HG03571 (cell line): ENCODE data around the gene HACL1.

Experiments used
- ATAC-seq: cut with Tn5 transposase; IDR thresholded peaks from one replicate; pipeline ENCODE4 v1.9.1; 2021; ENCODE audit not compliant: unreplicated experiment

Gene HACL1

GRCh38 chr3:15601399-15602145 lies at the start of gene HACL1, which contains the start of gene BTD:
Gene HACL1 (minus strand): TSS chr3:15601569. CDS start chr3:15601463, 106 bp downstream.
Gene BTD (plus strand): TSS chr3:15601745. CDS start chr3:15635440, 33,695 bp downstream.
- peak; percentile 93 for ATAC-seq

- ATAC-seq: no peak
Observed at GRCh38 chr3:15649858-15650257, 48.5 kb upstream of the HACL1 start.

GRCh38 chr3:15649341-15649740 lies 48.0 kb upstream of the HACL1 start:
- ATAC-seq: no peak

DNA sequence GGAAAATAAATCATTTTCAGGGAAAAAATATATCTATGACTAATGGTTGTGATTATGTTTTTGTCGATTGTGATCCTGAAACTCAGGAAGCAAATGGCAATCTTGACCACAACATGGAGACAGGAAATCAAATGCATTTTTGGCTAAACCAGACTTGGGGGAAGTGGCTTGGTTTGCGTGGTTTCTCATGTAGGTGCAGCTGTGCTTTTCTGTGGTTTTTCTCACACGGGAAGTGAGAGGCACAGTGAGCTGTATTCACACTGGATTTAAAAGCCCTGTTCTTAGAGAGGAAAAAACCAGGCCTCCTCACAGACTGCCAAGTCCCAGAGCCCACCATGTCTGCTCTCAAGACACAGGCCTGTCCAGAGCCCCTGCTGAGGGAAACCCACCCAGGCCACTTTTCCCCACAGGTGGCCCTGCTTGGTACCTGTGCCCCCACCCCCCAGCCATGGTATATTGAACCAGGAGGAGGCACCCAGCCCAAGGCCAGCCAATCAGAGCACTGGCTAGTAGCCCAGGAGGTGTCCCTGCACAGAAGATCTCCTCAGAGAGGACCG lies 46.3 kb upstream of the HACL1 start:
- ATAC-seq: peak; percentile 94

- ATAC-seq: peak; percentile 11
Observed at GRCh38 chr3:15646851-15647511, 45.6 kb upstream of the HACL1 start.

DNA sequence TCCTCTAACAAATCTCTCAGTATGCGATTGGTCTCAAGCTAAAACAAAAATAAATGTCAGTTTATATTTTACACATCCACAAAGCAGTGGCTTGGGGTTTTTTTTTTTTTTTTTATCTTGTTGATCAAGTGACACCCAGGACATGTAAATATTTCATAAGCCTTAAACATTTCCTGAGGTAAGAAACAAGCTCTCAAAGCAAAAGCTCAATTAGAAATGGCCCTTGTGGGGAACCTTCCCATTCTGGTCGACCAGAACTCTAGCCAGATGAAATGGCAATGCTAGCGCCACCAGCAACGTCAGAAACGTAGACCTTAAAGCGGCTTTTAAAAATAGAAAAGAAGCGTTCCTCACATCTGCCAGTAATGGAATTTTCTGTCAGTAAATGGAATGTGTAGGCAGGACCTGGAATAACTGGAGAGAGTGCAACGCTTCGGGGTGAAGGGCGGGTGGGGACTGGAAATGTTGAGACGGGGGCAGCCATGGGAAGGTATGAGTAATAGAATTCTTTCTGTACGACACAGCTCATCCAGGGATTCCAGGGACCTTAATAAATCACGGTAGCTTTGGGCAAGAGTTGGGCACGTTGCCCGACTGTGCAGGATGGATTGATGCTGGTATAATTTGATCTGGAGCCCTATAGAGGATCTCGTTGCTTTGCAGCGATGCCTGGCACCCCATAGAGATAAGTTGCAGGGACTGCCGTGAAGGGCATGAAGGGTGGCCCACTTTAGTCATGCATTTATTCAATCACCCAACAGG lies 44.6 kb upstream of the HACL1 start:
- no peak for ATAC-seq

DNA sequence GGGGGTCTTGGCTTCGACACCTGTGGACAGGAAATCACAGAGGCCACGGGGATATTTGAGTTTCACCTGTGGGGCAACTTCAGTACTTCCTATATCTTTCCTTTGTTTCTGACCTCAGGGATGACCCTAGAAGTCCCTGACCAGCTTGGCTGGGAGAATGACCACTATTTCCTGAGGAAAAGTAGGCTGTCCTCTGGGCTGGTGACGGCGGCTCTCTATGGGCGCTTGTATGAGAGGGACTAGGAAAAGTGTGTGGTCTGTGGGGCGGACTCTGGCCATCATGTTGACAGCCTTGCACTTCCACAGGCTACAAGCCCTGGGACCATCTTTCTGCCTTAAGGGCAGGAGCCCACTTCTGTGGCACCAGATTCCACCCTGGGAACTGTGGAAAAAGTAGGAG lies 43.9 kb upstream of the HACL1 start:
- ATAC-seq: no peak

DNA sequence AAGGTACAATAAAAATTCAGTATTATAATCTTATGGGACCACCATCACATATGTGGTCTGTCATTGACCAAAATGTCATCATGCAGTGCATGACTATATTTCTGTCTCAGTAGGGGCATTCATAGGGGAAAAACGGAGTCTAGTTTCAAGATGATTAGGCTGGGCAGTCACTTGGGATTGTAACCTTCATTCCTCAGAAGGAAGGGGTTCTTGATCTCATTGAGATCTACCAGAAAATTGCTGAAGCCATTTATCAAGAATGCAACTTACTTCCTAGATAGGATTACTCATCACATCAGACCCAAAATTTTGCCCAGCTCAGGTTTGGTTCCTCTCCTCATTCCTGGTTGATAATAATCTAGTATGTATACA lies 37.5 kb upstream of the HACL1 start:
- no peak for ATAC-seq

GRCh38 chr3:15638193-15638890 lies 37.0 kb upstream of the HACL1 start:
- no peak for ATAC-seq

GRCh38 chr3:15637131-15637951 lies 36.0 kb upstream of the HACL1 start:
- ATAC-seq: no peak

- ATAC-seq: no peak
Observed at GRCh38 chr3:15636028-15636709, 34.8 kb upstream of the HACL1 start.

GRCh38 chr3:15635121-15635661 lies 33.8 kb upstream of the HACL1 start:
- ATAC-seq: no peak

DNA sequence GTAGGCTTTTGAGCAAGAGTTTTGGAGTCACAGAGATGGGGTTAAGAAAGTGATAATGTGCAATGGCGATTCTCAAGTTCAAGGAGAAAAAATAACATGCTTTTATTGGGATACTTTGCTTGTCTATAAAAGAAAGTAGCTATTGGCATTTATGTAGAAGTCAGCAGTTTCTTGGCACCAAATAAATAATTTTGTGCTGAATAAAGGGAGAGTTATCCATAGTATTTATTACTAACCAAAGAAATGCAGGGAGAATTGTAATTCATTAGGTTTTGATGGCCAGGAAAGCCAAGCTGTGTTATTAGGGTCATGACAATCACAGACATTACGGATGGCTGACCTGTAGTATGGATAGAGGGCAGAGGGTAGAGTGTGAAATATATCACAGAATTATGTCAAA lies 33.3 kb upstream of the HACL1 start:
- ATAC-seq: no peak

- ATAC-seq: no peak
Observed at GRCh38 chr3:15633766-15634598, 32.6 kb upstream of the HACL1 start.

- no peak for ATAC-seq
Observed at GRCh38 chr3:15633159-15633558, 31.8 kb upstream of the HACL1 start.

- no peak for ATAC-seq
Observed at GRCh38 chr3:15632212-15632580, 30.8 kb upstream of the HACL1 start.

- ATAC-seq: no peak
Observed at GRCh38 chr3:15631426-15632211, 30.2 kb upstream of the HACL1 start.
